HG03565 (cell line): ENCODE data around the gene CD93.

ENCODE experiments used
- ATAC-seq: cut with Tn5 transposase; IDR thresholded peaks from one replicate; pipeline ENCODE4 v1.9.1; 2021; ENCODE audit warnings: mild to moderate bottlenecking, moderate library complexity; ENCODE audit not compliant: unreplicated experiment

The CD93 gene

DNA sequence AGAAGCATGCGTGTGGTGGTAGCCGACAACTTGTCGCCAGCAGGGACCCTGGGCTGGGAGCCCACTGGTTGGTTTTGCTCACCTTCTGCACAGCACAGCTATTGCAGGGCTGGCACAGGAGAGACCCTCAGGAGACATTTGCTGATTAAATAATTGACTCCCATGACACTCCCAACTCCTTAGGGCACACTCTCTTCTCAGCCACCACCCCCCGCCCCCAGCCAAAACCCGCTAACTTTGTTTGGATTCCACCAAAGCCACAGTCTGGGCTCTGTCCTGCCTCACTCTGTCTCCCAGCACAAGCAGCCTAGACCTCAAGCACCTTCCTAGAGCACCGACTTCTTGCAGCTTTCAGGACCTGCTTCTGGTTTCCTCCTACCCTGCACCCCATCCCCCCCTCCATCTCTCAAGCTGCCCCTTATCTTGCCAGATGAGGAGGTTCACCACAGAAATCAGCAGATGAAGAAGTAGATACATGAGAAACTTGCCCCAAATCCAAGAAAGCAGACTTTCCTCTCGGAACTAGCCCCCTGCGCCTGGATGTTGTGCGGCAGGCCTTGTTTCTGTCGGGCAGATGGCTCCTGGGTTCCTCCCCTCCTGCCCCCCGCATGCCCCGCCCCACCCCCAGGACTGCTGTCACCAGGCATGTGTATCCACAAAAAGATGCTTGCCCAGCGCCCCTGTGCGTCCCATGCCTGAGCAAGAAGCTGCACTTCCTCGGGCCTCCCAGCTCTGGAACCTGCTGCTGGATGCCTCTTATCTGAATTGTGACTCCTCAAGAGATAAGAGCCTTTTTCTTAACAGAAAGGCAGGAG is 35.0 kb upstream of the CD93 start:
- ATAC-seq, result no peak

DNA sequence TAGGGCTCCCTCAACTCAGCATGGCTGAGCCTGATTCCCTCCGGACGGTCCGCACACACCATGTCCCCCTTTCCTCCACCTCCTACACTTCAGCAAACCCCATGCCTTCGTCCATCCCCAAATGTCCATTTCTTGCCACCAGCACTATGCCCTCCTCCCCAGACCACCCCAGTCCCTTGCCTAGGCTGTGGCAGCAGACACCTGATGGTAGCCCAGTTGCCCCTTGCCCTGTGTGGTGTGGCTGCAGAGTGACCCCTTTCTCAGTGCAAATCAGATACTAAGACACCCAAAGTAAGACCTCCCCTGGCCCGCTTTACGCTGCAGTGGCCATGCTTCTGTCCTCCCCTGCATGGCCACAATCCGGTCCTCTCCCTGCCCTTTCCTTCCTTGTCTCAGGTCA is 34.1 kb upstream of the CD93 start:
- ATAC-seq, result no peak

DNA sequence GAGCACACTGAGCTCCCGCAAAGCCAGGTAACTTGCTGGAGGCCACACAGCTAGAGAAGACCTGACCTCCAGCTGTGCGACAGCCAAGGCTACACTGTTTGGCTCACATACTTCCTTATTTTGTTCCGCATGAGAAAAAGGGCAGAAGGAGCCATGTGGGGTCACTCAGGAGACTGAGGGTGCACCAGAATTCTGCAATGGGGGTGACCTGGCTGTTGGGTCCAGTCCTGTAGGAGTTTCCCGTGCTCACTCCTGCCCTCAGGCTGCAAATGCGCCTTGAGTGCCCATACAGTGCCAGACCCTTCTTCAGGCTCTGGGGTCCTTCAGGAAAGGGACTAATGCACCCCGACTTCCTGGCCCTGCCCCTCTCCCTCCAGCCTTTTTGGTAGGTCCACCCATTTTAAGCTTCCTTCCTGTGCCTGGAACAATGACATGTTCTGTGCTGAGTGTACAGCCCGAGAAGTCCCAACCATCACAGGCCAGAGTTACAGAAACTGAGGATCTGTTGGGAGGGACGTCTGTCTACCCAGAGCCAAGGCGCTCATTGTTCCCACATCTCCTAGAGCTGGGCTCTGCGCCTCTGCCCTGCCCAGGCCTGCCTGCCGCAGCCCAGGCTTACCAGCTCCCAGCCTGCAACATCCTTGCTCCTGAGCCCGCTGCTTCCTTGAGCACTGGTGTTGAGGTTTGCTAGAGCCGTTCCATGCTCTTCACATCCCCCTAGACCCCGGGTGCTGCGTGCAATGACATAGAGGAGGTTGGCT is 33.5 kb upstream of the CD93 start:
- ATAC-seq, result no peak

DNA sequence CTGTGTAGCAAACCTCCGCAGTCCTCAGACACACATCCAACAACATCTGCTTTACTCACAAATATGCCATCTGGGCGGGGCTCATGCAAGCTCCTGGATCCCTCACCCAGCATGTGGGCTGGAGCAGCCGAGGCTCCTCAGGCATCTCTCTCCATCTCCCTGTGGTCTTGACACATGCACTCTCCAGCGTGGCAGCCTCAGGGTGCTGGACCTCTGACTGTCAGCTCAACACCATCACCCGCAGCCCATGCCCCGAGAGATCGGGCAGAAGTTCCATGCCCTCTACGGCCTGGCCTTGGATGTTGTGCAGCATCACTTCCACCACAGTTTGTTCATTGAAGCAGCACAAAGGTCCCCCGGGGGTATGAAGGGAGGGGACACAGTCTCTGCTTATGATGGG is 32.6 kb upstream of the CD93 start:
- no peak for ATAC-seq

DNA sequence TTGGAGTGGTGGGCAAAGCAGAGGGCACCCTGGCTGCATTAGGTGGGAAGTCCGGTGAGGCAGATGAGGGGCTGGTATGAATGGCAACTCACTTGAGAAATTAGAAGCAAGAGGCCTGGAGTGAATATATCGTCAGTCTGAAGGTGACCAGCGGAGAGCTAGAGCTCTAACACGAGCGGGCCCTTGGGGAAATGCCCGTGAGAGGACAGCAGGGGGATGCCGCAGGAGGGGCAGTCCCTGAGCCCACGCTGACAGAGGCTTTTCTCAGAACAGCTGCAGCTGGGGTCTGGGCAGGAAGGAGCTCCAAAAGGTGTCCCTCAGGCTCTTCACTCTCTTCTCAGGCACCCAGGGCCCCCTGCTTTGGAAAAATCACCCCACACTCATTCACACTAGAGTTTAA is 32.0 kb upstream of the CD93 start:
- no peak for ATAC-seq

DNA sequence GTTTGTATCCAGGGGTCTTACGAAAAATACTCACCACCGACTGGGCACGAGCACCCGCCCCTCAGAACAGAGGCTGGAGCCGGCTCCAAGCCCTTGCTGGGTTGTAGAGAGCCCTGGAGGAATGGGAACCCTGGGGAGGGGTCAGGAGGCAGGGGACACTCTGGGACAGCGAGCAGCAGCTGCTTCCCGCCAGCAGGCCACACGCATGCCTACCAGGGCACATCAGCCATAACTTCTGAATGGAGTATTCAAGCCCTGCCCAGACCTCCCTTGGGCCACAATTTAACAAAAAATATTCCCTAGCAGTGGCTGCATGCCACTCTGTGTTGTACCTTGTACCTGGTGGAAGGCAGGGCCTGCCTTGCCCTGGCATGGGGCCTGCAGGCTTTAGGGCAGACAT is 31.6 kb upstream of the CD93 start:
- ATAC-seq, result no peak

DNA sequence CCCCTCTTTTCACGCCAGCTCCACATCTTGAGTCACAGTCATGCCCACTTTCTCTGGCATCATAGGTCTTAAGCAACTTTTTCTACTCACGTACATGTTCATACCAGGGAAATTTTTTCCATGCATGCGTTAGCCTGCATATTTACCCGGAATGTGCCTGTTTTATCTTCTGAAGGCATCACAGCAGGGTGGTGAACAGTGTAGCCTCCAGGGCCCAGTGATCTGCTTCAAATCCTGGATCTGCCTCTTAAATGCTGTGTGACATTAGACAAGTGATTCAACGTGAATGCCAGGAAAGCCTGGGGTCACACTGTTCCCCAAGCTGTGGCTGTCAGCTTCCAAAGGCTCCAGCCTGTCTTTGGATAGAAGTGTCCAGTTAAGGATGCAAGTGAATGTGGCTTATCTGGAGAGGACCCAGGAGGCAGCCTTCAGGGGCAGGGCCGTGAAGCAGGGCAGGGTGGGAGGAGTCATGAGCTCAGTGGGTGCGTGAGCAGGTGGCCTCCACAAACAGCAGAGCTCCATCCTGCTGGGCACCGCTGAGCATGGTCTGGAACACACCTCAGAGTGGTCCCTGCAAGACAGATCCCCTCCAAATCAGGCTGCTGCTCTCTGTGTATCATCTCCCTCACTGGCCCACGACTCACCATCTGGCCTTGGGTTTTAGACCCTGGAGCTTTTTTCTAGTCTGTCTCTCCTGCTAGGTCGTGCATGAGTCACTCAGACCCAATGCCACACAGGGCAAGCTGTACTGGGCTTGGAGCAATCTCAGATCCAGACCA is 30.4 kb upstream of the CD93 start:
- ATAC-seq, result no peak

DNA sequence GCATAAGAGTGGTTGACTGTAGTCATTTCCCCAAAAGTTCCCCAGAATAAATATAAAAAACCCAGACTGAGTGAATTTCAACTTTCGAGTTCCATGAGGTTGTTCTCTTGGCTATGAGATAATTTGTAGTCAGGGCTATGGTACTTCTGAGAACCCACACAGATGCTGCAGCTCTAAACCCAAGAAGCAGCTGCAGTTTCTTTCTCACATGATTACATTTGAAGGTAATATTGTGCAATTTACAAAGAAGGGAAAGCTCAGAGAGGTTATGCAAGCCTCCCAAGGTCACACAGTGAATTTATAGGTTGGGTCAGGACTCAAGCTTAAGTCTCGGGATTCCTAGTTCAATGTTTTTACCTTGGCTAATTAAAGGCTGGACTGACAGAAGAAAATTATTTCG is 29.7 kb upstream of the CD93 start:
- ATAC-seq, result peak; percentile 69

DNA sequence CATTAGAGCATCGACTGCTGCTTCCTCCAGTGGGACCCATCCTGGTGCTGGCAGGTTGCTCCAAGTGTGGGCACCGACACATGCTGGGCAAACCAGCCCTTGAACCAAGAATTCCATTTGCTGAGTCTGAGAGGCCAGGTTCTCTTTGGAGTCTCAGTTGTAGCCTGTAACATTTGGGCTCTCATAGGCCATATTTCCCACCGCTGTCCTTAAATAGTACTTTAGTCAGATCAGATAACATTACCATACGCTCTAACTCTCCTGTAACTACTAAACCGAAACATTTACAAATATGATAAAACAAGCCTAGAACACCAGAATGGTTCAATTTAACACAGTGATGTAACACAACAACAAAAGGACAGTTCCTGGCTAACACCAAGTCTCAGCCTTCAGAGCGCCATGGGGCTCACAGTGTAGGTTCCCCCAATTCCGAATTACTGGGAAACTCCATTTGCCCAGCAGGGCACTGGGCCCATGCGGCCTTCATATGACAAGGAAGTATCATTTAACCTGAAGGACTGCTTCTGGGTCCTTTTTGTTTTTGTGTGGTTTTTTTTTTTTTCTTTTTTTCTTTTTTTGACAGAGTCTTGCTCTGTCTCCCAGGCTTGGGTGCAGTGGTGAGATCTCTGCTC is 28.4 kb upstream of the CD93 start:
- ATAC-seq, result no peak

DNA sequence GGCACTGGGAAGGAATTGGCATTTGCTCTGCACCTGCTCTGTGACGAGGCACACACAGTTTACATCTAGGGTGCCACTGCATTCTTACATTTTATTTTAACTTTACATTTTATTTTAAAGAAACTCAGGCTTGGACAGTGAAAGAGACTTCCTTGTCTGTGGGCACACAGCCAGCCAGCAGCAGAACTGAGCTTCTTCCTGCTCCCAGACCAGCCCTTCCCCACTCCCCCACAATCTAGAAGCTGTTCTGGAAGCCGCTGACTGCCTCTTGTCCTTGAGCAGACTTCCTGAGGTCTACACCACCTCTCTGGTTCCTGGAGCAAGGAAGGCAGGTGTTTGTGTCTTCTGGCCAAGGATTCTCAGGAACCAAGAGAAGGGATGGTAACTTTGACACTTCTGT is 27.9 kb upstream of the CD93 start:
- ATAC-seq, result no peak

DNA sequence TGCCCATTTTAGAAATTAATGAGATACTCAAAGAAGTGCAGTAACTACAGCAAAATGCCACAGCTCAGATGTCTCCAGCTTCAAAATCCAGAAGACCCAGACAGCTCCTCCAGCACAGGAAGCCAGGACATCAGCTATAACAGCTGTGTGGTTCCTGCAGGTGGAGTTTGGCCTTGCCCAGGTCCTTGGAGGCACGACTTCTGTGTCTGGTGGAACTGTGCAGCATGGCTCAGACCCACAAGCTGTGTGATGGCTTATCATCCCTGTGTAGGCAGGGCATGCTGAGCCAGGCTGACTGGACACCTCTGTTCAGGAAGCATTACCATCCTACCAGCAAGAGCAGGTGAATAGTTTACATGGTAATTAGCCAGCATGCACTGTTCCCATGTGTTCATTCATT is 26.5 kb upstream of the CD93 start:
- ATAC-seq, result no peak

DNA sequence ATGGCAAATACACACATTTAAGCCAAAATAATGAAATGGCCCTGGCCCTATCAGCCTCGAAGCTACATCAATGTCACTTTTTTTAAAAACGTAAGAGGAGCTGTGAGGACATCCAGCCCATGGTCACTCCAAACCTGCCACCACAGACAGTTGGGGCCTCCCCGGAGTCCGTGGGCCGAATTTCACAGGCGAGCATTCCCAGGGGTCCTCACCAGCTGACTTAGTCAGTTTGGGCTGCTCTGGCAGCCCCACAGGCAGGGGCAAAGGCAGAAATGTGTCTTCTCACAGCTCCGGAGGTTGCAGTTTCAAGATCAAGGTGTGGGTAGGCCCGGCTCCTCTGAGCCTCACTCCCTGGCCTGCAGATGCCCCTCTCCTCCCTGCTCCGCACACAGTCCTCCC is 25.8 kb upstream of the CD93 start:
- no peak for ATAC-seq

DNA sequence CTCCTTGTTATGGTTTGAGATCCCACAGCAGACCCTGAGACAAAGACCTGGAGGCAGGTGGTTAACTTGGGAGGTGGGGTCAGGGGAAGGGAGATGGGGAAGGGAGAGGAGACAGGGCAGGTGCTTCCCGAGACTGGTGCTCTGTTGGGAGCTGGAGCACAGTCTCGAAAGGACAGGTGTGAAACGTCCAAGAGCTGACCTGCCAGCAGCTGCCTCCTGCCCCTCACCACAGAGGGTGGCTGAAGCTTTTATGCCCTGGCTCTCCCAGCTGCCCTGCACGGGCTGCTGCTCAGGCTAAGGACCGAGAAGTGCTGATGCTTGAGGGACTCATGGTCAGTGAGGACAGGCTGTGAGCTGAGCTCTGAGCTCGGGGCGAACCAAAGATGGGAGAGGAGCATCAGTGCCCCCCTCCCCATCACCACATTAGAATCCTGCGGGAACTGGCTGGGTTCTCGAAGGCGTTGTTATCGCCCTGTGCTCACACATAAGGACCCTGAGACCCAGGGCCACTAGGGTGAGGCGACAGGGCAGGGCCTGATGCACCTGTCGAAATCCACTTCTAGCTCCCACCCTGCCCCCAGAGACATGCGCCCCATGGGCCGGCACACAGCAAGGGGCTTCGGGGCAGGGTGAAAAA is 25.3 kb upstream of the CD93 start:
- no peak for ATAC-seq

DNA sequence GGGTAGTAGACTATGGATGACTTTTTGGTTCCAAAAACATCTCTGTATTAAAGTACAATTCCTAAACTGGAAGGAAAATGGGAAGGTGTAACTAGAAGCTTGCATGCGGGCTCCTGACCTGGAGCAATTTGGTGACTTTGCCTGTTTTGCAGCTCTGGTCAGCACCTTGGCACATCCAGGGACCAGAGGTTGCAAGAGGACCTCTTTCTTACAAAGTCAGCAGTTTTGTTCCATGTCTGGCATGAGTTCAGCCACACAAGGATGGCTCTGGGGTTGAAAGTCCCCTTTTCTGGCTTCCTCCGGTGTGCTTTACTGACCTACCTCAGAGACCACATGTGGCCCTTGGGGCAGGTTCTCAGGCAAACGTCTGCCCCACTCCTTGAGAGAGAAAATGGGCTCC is 22.7 kb upstream of the CD93 start:
- ATAC-seq, result no peak

DNA sequence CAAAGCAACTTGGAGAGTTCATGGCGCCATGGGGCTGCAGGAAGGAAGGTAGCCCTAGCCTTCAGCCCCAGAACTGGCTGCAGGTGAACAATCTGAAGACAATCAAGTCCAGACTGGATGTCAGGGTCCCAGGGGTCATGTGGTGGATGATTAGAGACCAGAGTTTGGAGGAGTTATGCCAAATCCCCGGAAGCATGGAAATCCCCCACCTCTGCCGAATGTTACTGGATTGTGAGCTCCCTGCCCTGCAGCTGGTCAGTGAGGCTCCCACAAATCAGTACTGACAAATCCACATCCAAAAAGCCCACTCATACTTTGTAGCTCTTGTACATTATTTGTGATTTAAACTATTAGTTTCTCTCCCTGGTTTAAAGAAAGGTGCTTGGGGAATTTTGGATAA is 21.3 kb upstream of the CD93 start:
- ATAC-seq, result no peak

DNA sequence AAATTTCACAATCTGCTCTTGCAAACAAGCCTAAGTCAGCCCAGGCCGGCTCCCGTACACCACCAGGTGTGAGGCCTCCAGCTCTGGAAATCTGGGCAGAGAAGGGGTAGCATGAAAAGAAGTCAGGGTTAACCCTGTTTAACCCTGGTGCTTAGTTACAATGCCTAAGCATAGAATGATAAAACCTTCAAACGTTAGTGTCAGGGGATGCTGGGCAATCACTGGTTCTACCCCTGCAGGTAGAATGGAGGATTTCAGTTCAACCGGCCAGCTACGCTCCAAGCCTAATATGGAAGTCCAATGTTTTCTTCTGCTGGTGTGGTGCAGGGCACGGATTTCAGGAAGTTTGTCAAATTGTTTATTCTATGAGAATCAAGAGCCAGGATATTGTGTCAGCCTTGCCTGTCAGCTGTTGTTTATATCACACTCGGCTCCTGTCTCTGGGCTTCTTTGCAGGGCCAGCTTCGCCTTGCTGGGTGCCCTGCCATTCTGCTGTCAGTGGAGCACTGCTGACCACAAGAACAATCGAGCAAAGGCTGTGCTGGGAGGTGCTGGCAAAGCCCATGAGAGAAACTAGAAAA is 20.2 kb upstream of the CD93 start:
- ATAC-seq, result no peak

DNA sequence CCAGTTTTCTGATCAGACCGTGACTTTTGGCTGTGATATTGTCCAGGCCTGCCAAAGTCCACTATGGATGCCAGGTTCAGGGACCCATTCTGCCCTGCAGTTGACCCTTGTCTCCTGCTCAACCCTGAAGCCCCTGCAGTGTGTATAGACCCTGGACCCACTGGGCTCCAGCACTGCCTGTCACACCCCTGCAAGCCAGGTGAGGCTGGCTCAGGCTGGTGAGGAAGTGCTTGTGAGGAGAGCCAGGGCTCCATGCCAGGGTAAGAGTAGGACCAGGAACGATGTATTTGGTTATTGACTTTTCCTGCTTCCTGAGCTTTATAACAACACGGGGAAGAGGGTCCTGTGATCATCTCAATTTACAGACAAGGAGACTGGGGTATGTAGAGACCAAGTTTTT is 19.1 kb upstream of the CD93 start:
- ATAC-seq, result no peak

DNA sequence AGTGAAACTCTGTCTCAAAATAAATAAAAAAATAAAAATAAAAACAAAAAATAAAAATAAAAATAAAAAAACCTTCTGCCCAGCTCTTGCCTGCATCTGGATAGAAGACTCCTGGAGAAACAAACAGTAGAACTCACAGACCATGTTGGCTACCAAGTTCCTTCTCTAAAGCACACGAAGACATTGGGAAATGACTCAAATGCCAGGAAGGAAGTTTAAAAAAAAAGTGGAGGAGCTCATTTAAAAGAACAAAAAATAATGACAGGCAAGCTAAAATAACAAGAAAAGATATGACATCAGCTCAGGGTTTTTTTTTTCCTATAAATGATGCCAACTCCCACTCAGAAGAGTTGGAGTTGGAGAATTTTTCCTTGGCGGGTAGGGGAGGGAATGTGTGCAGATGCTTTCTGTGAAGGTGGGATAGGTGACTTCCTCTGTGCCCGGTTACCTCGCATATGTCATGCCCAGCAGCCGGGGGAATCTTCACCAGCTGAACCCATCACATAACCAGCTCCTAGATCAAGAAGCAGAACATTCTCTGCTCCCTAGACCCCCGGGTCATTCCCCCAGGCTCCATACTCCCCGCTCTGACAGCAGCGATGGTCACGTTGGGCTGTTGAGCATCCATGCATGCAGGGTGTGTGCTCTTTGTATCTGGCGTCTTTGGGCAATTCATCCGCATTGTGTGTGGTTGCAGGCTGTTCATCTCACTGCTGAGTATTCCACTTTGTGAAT is 17.3 kb upstream of the CD93 start:
- ATAC-seq, result no peak

DNA sequence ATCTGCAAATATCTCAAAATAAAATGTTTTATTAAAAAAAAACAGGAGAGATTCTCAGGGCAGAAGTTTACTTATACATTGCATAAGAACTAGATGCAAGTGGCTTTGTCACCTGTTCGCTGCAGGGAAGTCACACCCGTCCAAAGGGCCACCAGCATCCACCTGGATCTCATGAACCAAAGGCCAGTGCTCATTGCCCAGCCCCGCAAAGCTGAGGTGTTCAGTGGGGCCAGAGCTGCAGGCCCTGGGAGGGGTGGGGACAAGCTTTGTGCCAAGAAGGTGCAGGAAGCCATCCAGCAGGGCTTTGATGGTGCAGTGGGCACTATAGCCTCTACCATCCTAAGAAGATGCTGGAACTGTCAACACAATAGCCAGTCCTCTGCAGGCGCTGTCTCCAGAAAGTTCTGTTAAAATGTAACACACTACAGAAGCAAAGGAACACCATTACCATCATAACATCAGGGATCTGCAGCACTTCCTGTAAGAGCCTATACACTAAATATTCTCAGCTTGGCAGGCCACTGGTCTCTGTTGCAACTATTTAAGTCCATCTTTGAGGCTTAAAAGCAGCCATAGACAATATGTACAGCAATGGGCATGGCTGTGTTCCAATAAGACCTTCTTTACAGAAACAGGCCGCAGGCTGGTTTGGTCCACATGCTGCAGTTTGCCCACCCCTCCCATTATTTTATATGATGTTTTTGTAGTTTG is 15.7 kb upstream of the CD93 start:
- no peak for ATAC-seq
